Endothelial cell of umbilical vein (primary cell): Measurements from ENCODE around the gene ATAD1.
A peak's percentile ranks its signal among the peaks of the same experiment; 100 is the strongest.

Source experiments
- EZH2 ChIP-seq: IDR thresholded peaks from 2 replicates; pipeline ENCODE4 v1.6.1; 2012; ENCODE audit warnings: borderline replicate concordance, low read depth, mild to moderate bottlenecking, moderate library complexity, low read length, inconsistent platforms; ENCODE audit not compliant: severe bottlenecking
- FOS ChIP-seq: IDR thresholded peaks from 2 replicates; pipeline ENCODE4 v1.6.1; 2011; ENCODE audit warnings: mild to moderate bottlenecking, low read length, moderate library complexity, borderline replicate concordance; ENCODE audit not compliant: insufficient read depth
- GATA2 ChIP-seq: IDR thresholded peaks from 2 replicates; pipeline ENCODE4 v1.7.0; 2011; ENCODE audit warnings: low read depth, mild to moderate bottlenecking, moderate library complexity, mixed read lengths, low read length; ENCODE audit not compliant: insufficient read length, insufficient read depth
- JUN ChIP-seq: IDR thresholded peaks from 2 replicates; pipeline ENCODE4 v1.6.1; 2011; ENCODE audit warnings: borderline replicate concordance, low read depth; ENCODE audit not compliant: insufficient read length, insufficient read depth
- POLR2A ChIP-seq: IDR thresholded peaks from 2 replicates; pipeline ENCODE4 v1.6.1; 2012; ENCODE audit warnings: low read depth, mild to moderate bottlenecking, control low read depth, low read length
- POLR2AphosphoS5 ChIP-seq: IDR thresholded peaks from 2 replicates; pipeline ENCODE4 v1.6.1; 2012; ENCODE audit warnings: low read depth, mild to moderate bottlenecking, control low read depth, low read length, moderate library complexity; ENCODE audit not compliant: insufficient read depth
- TF ChIP-seq, protein P1 (sequence below), 2 donors: IDR thresholded peaks; 1 replicate in 1 of 2; 2 replicates in 1 of 2; pipeline ENCODE4 v1.5.1; 2011; ENCODE audit warnings: low read length in 2 of 2, mild to moderate bottlenecking in 2 of 2, moderate library complexity in 2 of 2, control low read depth in 1 of 2, inconsistent platforms in 1 of 2, low read depth in 1 of 2; ENCODE audit not compliant: insufficient read depth in 1 of 2; ENCODE audit errors: extremely low read depth in 1 of 2
- TF ChIP-seq, protein P2 (sequence below): IDR thresholded peaks from 2 replicates; pipeline ENCODE4 v1.6.1; 2011; ENCODE audit not compliant: insufficient read depth, insufficient read length

DNA sequence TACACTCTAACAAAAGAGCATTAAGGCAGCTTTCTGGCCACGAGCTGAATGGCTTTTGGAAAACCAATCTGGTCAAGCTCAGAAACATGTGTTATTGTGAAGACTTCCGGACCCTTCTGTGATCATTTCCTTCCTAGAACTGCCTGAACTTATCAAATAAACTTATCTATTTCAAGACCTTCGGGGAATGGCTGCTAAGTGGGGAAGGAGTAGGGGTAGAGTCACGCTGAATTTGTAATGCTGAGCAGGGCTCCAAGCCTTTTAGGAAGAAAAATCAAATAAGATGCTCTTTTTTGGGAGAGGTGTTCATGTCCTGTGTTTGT, 101.7 kb downstream of the ATAD1 start:
- no peak for TF ChIP-seq JUN
- TF ChIP-seq POLR2A = no peak
- TF ChIP-seq, protein P1, sequence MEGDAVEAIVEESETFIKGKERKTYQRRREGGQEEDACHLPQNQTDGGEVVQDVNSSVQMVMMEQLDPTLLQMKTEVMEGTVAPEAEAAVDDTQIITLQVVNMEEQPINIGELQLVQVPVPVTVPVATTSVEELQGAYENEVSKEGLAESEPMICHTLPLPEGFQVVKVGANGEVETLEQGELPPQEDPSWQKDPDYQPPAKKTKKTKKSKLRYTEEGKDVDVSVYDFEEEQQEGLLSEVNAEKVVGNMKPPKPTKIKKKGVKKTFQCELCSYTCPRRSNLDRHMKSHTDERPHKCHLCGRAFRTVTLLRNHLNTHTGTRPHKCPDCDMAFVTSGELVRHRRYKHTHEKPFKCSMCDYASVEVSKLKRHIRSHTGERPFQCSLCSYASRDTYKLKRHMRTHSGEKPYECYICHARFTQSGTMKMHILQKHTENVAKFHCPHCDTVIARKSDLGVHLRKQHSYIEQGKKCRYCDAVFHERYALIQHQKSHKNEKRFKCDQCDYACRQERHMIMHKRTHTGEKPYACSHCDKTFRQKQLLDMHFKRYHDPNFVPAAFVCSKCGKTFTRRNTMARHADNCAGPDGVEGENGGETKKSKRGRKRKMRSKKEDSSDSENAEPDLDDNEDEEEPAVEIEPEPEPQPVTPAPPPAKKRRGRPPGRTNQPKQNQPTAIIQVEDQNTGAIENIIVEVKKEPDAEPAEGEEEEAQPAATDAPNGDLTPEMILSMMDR (IDR thresholded peaks at IDR 0.05; ENCODE audit: extremely low read depth in 1 of 2, insufficient read depth in 1 of 2, low read depth in 1 of 2, low read length in 2 of 2) = no peak
- TF ChIP-seq, protein P2, sequence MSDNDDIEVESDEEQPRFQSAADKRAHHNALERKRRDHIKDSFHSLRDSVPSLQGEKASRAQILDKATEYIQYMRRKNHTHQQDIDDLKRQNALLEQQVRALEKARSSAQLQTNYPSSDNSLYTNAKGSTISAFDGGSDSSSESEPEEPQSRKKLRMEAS = no peak
- no peak for TF ChIP-seq EZH2
- TF ChIP-seq POLR2AphosphoS5 = peak; percentile 26
- TF ChIP-seq FOS = peak; percentile 9
- peak; percentile 75 for TF ChIP-seq GATA2
